ENCODE results near the gene FEZF1. TPM values are rescaled to one million over a fixed set of nuclear protein-coding genes. Genes with fewer than 3 reads are reported as not detected.

The FEZF1 gene
- total RNA-seq, 4 donors from 2014 or later: not detected

DNA sequence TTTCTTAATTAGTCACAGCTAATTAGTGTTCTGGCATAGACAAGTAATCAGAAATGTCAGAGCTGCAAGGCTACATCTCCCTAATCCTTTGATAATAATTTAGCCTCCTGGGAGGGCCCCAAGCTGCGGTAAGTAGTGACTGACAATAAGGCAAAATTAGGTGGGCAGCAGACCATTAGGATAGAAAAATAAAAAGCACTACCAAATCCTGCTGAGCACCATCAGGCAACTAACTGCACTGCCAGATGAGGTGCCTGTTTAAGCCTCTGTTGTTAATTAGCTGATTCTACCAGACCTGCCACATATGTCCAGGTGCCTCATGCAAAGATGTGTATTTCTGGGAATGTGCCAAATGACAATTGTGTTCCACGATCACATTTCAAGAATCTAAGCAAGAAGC is 32.5 kb upstream of the FEZF1 start:
- TF ChIP-seq, protein P1, sequence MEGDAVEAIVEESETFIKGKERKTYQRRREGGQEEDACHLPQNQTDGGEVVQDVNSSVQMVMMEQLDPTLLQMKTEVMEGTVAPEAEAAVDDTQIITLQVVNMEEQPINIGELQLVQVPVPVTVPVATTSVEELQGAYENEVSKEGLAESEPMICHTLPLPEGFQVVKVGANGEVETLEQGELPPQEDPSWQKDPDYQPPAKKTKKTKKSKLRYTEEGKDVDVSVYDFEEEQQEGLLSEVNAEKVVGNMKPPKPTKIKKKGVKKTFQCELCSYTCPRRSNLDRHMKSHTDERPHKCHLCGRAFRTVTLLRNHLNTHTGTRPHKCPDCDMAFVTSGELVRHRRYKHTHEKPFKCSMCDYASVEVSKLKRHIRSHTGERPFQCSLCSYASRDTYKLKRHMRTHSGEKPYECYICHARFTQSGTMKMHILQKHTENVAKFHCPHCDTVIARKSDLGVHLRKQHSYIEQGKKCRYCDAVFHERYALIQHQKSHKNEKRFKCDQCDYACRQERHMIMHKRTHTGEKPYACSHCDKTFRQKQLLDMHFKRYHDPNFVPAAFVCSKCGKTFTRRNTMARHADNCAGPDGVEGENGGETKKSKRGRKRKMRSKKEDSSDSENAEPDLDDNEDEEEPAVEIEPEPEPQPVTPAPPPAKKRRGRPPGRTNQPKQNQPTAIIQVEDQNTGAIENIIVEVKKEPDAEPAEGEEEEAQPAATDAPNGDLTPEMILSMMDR (IDR thresholded peaks at IDR 0.05; ENCODE audit: low read depth): no peak

DNA sequence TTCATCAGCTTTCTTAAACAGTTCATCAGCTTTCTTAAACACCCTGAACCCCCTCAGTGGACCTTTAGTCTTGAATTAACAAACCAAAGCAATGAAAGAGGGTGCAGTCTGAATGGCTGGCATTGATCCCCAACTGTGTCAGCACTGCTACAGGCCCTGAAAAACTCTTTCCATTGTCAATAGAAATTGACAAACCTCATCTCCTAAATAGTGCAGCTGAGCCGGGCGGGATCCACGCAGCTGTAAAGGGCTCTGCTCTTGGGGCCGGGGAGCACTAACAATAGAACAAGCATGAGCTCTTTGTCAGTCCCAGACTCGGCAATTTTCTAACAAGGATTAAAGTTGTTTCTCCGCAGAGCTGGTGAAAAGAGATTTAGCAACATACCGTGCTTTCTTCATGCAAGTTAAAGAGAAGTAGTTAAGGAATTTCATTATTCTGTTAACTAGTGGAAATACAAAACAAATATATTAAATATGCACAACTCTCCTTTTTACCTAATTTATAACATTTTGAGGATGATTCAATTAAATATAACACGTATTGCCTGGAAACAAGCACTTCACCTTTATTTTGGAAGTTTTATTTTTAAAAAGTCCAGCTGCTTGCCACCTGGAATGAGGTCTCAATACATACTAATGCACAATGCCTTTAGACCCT is 24.7 kb upstream of the FEZF1 start:
- TF ChIP-seq, protein P1 (IDR thresholded peaks at IDR 0.05; ENCODE audit: low read depth): no peak

DNA sequence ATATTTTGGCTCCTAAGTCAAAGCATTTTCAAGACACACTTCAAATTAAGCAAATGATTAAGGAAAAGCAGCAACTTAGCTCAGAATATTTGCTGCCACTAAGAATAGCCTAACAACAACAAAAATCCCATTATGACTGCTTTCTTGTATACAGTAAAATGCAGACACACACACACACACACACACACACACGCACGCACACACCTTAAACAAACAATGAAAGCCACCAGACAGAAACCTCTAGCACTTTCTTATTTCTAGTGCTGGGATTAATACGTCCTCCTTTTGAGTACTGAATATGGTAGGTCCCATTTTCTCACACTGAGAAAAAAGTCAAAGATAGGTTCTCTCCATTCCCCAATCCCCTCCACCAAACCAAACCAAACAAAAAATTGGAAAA is 23.4 kb upstream of the FEZF1 start:
- TF ChIP-seq, protein P1 (IDR thresholded peaks at IDR 0.05; ENCODE audit: low read depth): no peak

DNA sequence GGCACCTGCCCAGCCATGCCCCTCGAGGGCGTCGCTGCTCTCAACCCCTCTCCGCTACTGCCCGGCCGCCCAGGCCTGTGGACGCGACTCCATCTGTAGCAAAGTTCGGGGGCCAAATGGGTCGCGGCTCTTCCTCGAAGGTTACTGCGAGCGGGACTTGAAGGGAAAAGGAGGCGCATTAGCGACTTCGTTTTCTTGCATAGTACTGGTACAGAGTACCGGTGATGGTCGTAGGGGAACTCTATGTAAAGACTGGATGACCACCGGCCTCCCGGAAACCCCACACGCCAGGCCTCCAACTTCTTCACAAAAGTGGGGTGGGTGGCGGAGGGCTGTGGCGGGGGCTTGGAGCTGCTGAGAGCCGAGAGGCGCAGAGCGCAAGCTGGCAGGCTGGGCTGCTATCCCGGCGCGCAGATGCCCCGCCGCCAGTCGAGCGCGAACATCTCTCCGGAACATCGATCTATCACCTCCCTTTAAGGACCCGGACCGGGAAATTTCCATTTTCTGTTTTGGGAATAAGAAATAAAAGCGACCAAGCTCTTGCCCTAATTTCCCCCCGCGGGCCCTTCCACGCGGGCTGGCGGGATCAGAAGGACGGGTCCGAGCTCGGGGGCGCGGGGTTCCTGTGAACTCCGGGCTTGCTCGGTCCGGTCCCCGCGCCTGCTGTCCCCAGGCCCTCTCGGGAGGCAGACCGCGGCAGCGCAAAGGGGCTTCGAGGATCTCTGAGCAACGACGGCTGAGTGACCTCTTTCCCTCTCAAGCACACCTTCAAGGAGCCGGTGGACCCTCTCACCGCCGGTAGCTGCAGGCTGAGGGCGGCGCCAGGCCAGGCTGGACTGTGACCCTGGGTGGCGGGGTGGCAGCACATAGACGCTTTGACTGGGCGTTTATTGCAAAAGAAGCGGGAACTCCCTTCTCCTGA is 12.2 kb upstream of the FEZF1 start:
- TF ChIP-seq, protein P1 (IDR thresholded peaks at IDR 0.05; ENCODE audit: low read depth): no peak

DNA sequence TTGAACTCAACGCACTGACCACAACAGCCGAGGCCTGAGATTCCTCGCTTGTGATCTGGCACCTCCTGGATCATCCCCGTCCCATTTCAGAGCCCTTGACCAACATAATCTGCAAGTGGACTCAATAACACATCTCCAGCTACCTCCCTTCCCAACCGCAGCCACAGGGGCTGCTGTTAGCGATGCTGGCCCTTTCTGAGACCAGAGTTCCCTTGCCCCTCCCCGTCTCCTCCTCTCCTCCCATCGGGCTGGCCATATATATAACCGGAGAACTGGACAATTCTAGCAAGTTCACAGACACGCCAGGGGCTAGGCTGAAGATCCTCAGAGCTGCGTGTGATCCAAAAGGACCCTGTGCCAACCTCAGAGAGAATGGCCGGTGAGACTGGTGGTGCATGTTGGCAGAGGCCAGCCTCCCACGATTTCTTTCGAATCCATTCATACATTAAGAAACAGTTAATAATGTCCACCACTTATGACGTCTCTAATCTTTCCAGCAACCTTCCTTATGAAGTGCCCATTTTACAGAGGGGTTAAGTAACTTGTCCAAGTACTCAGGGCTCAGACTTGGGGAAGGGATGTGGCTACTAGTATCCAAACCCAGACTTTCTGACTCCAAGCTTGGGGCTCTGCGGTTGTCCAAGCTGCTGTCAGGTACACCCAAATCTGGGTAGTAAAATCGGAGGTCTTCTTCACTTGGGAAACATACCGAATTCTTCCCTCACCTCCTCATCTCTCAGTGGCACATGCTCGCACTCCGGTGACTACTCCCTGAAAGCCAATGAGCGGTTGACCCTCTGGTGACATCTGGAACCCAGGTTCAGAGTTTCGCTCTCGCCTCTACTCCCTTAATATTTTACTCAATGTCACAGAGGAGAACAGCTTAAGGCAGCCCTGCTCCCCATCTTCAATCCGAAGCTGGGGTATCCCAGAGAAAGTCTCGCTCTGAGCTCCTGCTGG is 11.2 kb upstream of the FEZF1 start:
- TF ChIP-seq, protein P1 (IDR thresholded peaks at IDR 0.05; ENCODE audit: low read depth): no peak

DNA sequence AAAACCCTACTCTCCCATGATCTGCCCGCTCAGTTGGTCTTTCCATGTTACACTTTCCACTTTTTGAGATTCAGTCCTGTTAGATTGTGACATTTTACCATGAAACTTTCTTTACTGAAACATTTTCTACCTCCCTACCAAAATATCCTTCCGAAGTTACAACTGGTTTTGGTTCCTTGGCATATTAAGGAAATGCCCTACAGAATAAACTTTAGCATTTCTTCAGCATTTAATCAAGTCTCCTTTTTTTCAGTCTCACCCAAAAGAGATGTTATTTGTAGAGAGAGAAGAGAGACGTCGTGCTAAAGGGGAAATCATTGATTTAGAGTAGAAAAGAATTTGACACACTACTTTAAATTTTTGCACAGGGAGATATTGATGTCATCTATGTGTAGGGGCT is 9.7 kb upstream of the FEZF1 start:
- TF ChIP-seq, protein P1 (IDR thresholded peaks at IDR 0.05; ENCODE audit: low read depth): no peak

Data from subcutaneous adipose tissue (tissue), 4 donors.